ENCODE results near the gene PDE8A.

DNA sequence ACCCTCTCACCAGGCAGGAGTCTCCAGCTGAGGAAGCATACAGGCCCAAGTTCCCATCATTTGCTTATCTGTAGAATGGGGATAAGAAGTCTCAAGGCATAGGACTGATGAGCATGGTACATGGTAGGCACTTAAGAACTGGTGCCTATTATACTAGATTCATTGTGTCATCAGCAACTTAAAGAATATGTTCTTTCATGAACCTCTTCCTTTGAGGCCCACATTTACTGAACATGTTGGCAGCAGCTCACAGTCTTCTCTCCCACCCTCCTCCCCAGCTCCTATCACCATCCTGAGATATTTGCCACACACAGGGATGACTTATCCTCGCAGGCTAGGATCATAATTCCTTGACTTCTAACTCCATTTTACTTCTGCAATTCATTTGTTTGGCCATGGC lies 142.5 kb downstream of the PDE8A start:
- TF ChIP-seq, protein P1, sequence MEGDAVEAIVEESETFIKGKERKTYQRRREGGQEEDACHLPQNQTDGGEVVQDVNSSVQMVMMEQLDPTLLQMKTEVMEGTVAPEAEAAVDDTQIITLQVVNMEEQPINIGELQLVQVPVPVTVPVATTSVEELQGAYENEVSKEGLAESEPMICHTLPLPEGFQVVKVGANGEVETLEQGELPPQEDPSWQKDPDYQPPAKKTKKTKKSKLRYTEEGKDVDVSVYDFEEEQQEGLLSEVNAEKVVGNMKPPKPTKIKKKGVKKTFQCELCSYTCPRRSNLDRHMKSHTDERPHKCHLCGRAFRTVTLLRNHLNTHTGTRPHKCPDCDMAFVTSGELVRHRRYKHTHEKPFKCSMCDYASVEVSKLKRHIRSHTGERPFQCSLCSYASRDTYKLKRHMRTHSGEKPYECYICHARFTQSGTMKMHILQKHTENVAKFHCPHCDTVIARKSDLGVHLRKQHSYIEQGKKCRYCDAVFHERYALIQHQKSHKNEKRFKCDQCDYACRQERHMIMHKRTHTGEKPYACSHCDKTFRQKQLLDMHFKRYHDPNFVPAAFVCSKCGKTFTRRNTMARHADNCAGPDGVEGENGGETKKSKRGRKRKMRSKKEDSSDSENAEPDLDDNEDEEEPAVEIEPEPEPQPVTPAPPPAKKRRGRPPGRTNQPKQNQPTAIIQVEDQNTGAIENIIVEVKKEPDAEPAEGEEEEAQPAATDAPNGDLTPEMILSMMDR (IDR thresholded peaks at IDR 0.05), result no peak
- no peak for TF ChIP-seq POLR2A (IDR thresholded peaks at IDR 0.05)
- TF ChIP-seq POLR2AphosphoS5 (IDR thresholded peaks at IDR 0.05), result no peak
- TF ChIP-seq EP300 (IDR thresholded peaks at IDR 0.05), result no peak
